ENCODE results near the gene SBF2. TPM values are rescaled to one million over a fixed set of nuclear protein-coding genes. Genes with fewer than 3 reads are reported as not detected.

Gene SBF2
- total and polyA plus RNA-seq, 2 of the 13 experiments (the other 11 are each of a cell fraction or from before 2014, with no cell fraction given), result 24.0 to 45.8 TPM

DNA sequence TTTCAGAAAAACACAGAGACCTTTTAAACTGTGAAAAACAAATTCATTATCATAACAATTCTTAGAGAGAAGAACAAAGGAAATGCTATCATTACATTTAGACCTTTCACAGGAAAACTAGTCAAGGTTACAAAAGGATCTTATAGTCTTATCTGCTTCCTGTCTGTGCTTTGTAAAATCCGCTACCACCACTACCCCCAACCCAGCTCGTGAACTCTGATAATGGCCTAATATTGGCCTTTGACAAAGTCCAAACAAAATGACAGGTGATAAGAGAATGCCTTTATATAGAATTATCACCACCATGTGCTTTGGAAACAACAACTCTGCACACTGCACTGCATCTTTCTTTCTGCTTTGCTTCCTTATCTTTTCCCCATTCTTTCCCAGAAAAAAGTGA, 272.5 kb downstream of the SBF2 start (continued):
- TF ChIP-seq ZNF225 (CRISPR knock-in tag; IDR thresholded peaks at IDR 0.05), result no peak
- no peak for TF ChIP-seq ZNF547 (CRISPR knock-in tag; IDR thresholded peaks at IDR 0.05)
- TF ChIP-seq ZNF879 (CRISPR knock-in tag; IDR thresholded peaks at IDR 0.05), result no peak
- TF ChIP-seq ZNF629 (CRISPR knock-in tag; conservative IDR thresholded peaks at IDR 0.05), result no peak
- TF ChIP-seq ZNF484 (CRISPR knock-in tag; IDR thresholded peaks at IDR 0.05; ENCODE audit: borderline replicate concordance, low read depth), result no peak
- no peak for TF ChIP-seq CREM (IDR thresholded peaks at IDR 0.05)
- no peak for TF ChIP-seq CREM (CRISPR knock-in tag; IDR thresholded peaks at IDR 0.05)
- peak; percentile 39; the same call in 1 of the 2 replicates for TF ChIP-seq NR2F6 (IDR thresholded peaks at IDR 0.05)
- no peak; the same call in 1 of the 2 replicates for TF ChIP-seq NR2F6 (CRISPR knock-in tag; IDR thresholded peaks at IDR 0.05)
- TF ChIP-seq, protein P1, sequence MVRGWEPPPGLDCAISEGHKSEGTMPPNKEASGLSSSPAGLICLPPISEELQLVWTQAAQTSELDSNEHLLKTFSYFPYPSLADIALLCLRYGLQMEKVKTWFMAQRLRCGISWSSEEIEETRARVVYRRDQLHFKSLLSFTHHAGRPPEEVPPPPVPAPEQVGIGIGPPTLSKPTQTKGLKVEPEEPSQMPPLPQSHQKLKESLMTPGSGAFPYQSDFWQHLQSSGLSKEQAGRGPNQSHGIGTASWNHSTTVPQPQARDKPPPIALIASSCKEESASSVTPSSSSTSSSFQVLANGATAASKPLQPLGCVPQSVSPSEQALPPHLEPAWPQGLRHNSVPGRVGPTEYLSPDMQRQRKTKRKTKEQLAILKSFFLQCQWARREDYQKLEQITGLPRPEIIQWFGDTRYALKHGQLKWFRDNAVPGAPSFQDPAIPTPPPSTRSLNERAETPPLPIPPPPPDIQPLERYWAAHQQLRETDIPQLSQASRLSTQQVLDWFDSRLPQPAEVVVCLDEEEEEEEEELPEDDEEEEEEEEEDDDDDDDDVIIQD (CRISPR knock-in tag; IDR thresholded peaks at IDR 0.05; ENCODE audit: low read depth), result peak; percentile 57; the same call in 1 of the 2 replicates
- TF ChIP-seq ZFP36L2 (CRISPR knock-in tag; IDR thresholded peaks at IDR 0.05), result no peak
- no peak for TF ChIP-seq ZBTB7A (CRISPR knock-in tag; IDR thresholded peaks at IDR 0.05)
- 0 out of 2 replicates have a peak, but pooled peaks have one; percentile 20 for TF ChIP-seq TFE3 (CRISPR knock-in tag; IDR thresholded peaks at IDR 0.05)
- TF ChIP-seq PPARG (CRISPR knock-in tag; conservative IDR thresholded peaks at IDR 0.05), result 0 out of 2 replicates have a peak, but pooled peaks have one; percentile 22
- no peak for TF ChIP-seq FOSL1 (CRISPR knock-in tag; IDR thresholded peaks at IDR 0.05; ENCODE audit: borderline replicate concordance)
- TF ChIP-seq ZNF550 (CRISPR knock-in tag; IDR thresholded peaks at IDR 0.05; ENCODE audit: borderline replicate concordance), result no peak
- TF ChIP-seq ZNF3 (CRISPR knock-in tag; IDR thresholded peaks at IDR 0.05), result no peak
- TF ChIP-seq EZH2 (conservative IDR thresholded peaks at IDR 0.05; ENCODE audit: low read depth, low read length), result no peak
- TF ChIP-seq PBX3 (CRISPR knock-in tag; IDR thresholded peaks at IDR 0.05; ENCODE audit: borderline replicate concordance), result no peak
- TF ChIP-seq HES4 (CRISPR knock-in tag; IDR thresholded peaks at IDR 0.05; ENCODE audit: borderline replicate concordance), result no peak
- no peak for TF ChIP-seq PAX8 (CRISPR knock-in tag; IDR thresholded peaks at IDR 0.05; ENCODE audit: borderline replicate concordance)
- no peak for TF ChIP-seq NBN (conservative IDR thresholded peaks at IDR 0.05)
- TF ChIP-seq, protein P2, sequence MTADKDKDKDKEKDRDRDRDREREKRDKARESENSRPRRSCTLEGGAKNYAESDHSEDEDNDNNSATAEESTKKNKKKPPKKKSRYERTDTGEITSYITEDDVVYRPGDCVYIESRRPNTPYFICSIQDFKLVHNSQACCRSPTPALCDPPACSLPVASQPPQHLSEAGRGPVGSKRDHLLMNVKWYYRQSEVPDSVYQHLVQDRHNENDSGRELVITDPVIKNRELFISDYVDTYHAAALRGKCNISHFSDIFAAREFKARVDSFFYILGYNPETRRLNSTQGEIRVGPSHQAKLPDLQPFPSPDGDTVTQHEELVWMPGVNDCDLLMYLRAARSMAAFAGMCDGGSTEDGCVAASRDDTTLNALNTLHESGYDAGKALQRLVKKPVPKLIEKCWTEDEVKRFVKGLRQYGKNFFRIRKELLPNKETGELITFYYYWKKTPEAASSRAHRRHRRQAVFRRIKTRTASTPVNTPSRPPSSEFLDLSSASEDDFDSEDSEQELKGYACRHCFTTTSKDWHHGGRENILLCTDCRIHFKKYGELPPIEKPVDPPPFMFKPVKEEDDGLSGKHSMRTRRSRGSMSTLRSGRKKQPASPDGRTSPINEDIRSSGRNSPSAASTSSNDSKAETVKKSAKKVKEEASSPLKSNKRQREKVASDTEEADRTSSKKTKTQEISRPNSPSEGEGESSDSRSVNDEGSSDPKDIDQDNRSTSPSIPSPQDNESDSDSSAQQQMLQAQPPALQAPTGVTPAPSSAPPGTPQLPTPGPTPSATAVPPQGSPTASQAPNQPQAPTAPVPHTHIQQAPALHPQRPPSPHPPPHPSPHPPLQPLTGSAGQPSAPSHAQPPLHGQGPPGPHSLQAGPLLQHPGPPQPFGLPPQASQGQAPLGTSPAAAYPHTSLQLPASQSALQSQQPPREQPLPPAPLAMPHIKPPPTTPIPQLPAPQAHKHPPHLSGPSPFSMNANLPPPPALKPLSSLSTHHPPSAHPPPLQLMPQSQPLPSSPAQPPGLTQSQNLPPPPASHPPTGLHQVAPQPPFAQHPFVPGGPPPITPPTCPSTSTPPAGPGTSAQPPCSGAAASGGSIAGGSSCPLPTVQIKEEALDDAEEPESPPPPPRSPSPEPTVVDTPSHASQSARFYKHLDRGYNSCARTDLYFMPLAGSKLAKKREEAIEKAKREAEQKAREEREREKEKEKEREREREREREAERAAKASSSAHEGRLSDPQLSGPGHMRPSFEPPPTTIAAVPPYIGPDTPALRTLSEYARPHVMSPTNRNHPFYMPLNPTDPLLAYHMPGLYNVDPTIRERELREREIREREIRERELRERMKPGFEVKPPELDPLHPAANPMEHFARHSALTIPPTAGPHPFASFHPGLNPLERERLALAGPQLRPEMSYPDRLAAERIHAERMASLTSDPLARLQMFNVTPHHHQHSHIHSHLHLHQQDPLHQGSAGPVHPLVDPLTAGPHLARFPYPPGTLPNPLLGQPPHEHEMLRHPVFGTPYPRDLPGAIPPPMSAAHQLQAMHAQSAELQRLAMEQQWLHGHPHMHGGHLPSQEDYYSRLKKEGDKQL (CRISPR knock-in tag; IDR thresholded peaks at IDR 0.05; ENCODE audit: low read depth), result no peak
